SHP77 treated with DMSO at 0.1 percent for 48 hours (cell line): ENCODE results near the gene GNB4.

Experiments
- DNase-seq: peaks from one replicate; lab custom pipeline; 2025; lab: John Stamatoyannopoulos, UW

Gene GNB4

DNA sequence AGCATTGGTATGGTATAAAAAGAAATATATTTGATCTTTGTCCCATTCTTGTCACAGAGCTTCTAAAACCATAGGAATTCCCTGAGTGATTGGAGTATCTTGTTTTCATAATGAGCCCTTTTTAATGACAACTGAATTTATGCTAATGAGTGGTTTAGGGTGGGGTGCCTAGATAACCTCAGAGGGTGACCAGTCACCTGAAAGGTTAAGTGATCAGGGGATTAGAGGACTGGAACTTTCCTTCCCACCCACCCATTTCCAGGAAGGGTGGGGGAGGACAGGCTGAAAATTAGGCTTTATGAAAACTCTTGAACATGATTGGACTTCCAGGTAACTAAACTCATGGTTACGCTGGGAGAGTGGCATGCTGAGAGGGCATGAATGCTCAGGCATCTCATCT is 95.3 kb downstream of the GNB4 start:
- DNase-seq, result no peak

DNA sequence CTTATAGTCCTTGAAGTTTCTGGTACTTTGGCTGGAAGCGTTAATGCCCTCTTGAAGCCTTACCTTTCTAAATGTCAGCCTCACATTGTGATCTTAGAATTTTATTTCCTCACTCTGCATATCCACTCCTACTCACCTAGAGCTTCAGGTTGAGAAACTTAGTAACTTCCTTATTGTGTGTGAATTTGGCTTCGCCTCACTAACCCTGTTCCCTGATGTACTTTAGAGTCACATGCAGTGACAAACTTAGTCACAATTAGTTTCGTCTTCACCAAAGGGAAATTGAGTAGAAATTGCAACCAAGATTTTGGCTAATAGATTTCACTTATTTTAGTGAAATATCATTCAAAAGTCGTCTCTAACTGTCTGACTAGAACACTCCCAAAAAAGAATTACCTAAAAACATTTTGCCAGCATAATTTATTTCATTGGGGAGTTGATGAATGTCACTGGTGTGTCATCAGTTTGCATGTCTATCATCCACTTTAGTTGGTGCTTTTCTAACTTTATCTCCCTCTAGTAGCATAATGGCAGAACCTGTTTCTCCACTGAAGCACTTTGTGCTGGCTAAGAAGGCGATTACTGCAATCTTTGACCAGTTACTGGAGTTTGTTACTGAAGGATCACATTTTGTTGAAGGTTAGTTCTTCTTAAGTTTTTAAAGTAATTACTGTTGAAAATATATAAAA is 102.8 kb downstream of the GNB4 start:
- DNase-seq, result no peak

DNA sequence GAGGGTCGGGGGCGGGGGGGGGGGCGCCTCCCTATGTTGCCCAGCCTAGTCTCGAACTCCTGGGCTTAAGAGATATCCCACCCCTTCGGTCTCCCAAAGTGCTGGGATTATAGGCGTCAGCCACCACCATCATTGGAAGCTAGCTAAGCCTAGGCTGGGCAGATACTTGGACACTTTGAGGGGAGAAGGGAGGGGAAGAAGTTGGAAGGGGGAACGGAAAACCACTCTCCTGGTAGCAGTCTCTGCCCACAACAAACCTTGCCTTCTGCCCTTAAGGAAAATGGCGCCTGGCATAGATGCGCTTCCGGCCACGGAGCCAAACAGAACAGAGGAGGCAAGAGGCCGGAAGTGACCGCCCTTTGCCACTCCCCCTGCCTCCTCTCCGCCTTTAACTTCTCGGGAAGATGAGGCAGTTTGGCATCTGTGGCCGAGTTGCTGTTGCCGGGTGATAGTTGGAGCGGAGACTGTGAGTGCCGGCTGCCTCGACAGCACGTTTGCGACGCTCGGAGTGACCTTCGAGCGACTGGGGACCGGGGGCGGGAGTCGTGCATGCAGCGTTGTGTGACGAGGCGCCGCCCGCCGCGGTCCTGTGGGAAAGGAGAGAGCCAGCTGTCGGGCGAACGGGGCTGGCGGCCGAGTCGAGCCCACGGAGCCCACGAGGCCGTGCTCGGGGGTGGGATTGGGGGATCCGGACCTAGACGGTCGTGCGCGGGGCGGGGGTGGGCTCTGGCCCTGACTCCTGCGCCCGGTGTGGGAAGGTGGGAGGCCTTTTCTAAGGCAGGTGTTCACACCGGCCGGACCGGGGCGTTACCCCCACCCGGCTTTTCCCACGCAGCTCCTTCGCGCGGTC is 103.7 kb downstream of the GNB4 start, which contains the start of gene MFN1:
Gene MFN1 (plus strand): TSS at position 365 of the 850 bp plus-strand sequence. CDS start 1,143 bp downstream, outside the sequence.
- DNase-seq, result peak; percentile 95
